Activated naive CD8-positive, alpha-beta T cell treated with anti-CD3 and anti-CD28 coated beads, Interleukin-2, amount 50 U/mL, for 24 hours (primary cell): ENCODE measurements around the gene LRFN2.

Source experiments
- ATAC-seq: fragments of 150-1000 bp; cut with Tn5 transposase; one replicate; pipeline ENCODE4 v1.10.0; 2021
- DNase-seq: peaks from one replicate; pipeline ENCODE4 v3.0.0; 2021
- H3K27ac Mint-ChIP-seq: one replicate; pipeline ENCODE4 v1.8.0; 2021; ENCODE audit warnings: mild to moderate bottlenecking, mixed read lengths
- H3K27me3 Mint-ChIP-seq: one replicate; pipeline ENCODE4 v1.8.0; 2021; ENCODE audit warnings: mixed read lengths
- H3K36me3 Mint-ChIP-seq: one replicate; pipeline ENCODE4 v1.8.0; 2021; ENCODE audit warnings: low read depth, mixed read lengths
- H3K4me1 Mint-ChIP-seq: one replicate; pipeline ENCODE4 v1.8.0; 2021; ENCODE audit warnings: mixed read lengths
- H3K4me3 Mint-ChIP-seq: one replicate; pipeline ENCODE4 v1.8.0; 2021; ENCODE audit warnings: mild to moderate bottlenecking, moderate library complexity, mixed read lengths
- H3K9me3 Mint-ChIP-seq: one replicate; pipeline ENCODE4 v1.8.0; 2021; ENCODE audit warnings: mixed read lengths

The LRFN2 gene

GRCh38 chr6:40398034-40398691 lies 189.0 kb downstream of the LRFN2 start:
- peaks cover 11% of the 10 kb centered on the region for H3K4me1 Mint-ChIP-seq
- DNase-seq: no peak
- no peaks in the 10 kb centered on the region for H3K9me3 Mint-ChIP-seq
- H3K27me3 Mint-ChIP-seq: no peaks in the 10 kb centered on the region
- H3K4me3 Mint-ChIP-seq: no peak overlapping the region
- H3K36me3 Mint-ChIP-seq: no peaks in the 10 kb centered on the region
- H3K27ac Mint-ChIP-seq: no peak overlapping the region
- no peak for ATAC-seq

DNA sequence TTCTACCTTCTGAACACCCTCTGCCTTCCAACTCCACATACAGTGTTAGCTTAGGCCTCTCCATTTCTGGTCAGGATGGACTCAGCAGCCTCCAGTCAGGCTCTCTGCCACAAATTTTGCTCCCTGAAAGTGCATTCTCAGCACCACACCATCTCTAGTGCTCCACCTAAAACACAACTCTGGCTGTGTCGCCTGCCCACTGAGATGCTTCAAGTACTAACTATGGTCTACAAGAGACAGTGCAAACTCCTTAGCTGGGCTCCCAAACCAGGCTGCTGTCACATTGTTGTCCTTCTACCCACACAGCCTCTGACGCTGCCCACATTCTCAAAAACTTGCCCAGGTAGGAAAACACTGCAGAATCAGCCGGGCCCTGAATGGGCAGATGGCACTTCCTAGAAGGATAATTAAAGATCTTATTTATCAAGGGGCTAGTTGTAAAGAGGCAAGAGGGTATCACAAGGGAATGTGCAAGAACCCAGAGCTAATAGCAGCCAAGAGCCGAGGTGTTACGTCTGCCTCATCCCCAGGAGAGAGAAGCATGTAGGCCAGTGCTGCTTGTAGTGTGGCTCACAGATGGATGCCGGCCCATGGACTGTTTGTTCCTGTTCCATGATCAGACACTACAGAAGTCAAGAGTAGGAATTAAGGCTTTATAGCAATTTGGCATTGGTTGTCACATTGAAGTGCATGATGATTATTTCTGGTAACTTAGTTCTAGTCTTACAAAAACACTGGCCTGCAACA lies 189.7 kb downstream of the LRFN2 start:
- DNase-seq (no peak), ATAC-seq (no peak)
- no peaks in the 10 kb centered on the region for H3K36me3 Mint-ChIP-seq
- no peak overlapping the region for H3K4me3 Mint-ChIP-seq
- H3K9me3 Mint-ChIP-seq: no peaks in the 10 kb centered on the region
- no peaks in the 10 kb centered on the region for H3K27me3 Mint-ChIP-seq
- no peak overlapping the region for H3K27ac Mint-ChIP-seq
- H3K4me1 Mint-ChIP-seq: peaks cover 11% of the 10 kb centered on the region

DNA sequence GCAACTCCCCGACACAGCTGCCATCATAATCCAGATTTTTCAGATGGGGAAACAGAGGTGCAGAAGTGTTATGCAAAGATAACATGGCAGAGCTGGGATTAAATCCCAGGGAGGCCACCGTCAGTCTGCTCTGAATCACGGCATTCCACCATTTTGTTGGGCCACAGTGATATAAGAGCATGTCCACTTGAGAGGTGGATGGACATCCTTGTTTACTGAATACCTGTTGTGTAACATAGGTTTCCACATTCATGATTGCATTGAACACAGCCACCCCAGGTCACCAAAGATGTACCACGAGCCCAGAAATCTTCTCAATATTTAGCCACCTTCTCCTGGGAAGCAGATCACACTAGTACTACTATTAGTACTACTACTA lies 191.5 kb downstream of the LRFN2 start:
- no peak overlapping the region for H3K4me3 Mint-ChIP-seq
- DNase-seq (no peak), ATAC-seq (no peak)
- peaks cover 5% of the 10 kb centered on the region for H3K27me3 Mint-ChIP-seq
- no peak overlapping the region for H3K27ac Mint-ChIP-seq
- no peaks in the 10 kb centered on the region for H3K36me3 Mint-ChIP-seq
- peaks cover 11% of the 10 kb centered on the region for H3K4me1 Mint-ChIP-seq
- H3K9me3 Mint-ChIP-seq: no peaks in the 10 kb centered on the region

GRCh38 chr6:40395066-40395697 lies 192.0 kb downstream of the LRFN2 start:
- Mint-ChIP-seq H3K27me3 (peaks cover 8% of the 10 kb centered on the region), H3K4me3 (no peak overlapping the region), H3K4me1 (peaks cover 9% of the 10 kb centered on the region), H3K36me3 (no peaks in the 10 kb centered on the region), H3K9me3 (no peaks in the 10 kb centered on the region), H3K27ac (no peak overlapping the region)
- DNase-seq: no peak
- no peak for ATAC-seq

- no peaks in the 10 kb centered on the region for H3K9me3 Mint-ChIP-seq
- H3K4me1 Mint-ChIP-seq: peaks cover 13% of the 10 kb centered on the region
- no peaks in the 10 kb centered on the region for H3K36me3 Mint-ChIP-seq
- no peak overlapping the region for H3K27ac Mint-ChIP-seq
- H3K4me3 Mint-ChIP-seq: no peak overlapping the region
- H3K27me3 Mint-ChIP-seq: peaks cover 11% of the 10 kb centered on the region
- no peak for ATAC-seq
- no peak for DNase-seq
Measured at GRCh38 chr6:40394381-40394780, 192.8 kb downstream of the LRFN2 start.

- H3K9me3 Mint-ChIP-seq: no peaks in the 10 kb centered on the region
- ATAC-seq (no peak), DNase-seq (no peak)
- no peak overlapping the region for H3K4me3 Mint-ChIP-seq
- H3K4me1 Mint-ChIP-seq: peaks cover 20% of the 10 kb centered on the region
- H3K27ac Mint-ChIP-seq: no peak overlapping the region
- no peaks in the 10 kb centered on the region for H3K36me3 Mint-ChIP-seq
- peaks cover 11% of the 10 kb centered on the region for H3K27me3 Mint-ChIP-seq
Measured at GRCh38 chr6:40393641-40394040, 193.5 kb downstream of the LRFN2 start.

- Mint-ChIP-seq H3K36me3 (no peaks in the 10 kb centered on the region), H3K27ac (no peak overlapping the region), H3K27me3 (peaks cover 13% of the 10 kb centered on the region), H3K9me3 (no peaks in the 10 kb centered on the region), H3K4me3 (no peak overlapping the region), H3K4me1 (peaks cover 27% of the 10 kb centered on the region)
- DNase-seq (no peak), ATAC-seq (no peak)
Measured at GRCh38 chr6:40392589-40392988, 194.6 kb downstream of the LRFN2 start.

- H3K4me3 Mint-ChIP-seq: no peak overlapping the region
- peaks cover 30% of the 10 kb centered on the region for H3K4me1 Mint-ChIP-seq
- H3K27me3 Mint-ChIP-seq: peaks cover 13% of the 10 kb centered on the region
- H3K9me3 Mint-ChIP-seq: no peaks in the 10 kb centered on the region
- H3K36me3 Mint-ChIP-seq: no peaks in the 10 kb centered on the region
- DNase-seq: no peak
- no peak overlapping the region for H3K27ac Mint-ChIP-seq
- ATAC-seq: no peak
Measured at GRCh38 chr6:40391851-40392517, 195.2 kb downstream of the LRFN2 start.

GRCh38 chr6:40391086-40391485 lies 196.1 kb downstream of the LRFN2 start:
- ATAC-seq (no peak), DNase-seq (no peak)
- Mint-ChIP-seq H3K27ac (no peak overlapping the region), H3K36me3 (no peaks in the 10 kb centered on the region), H3K4me1 (peaks cover 33% of the 10 kb centered on the region), H3K27me3 (peaks cover 14% of the 10 kb centered on the region), H3K9me3 (no peaks in the 10 kb centered on the region), H3K4me3 (no peak overlapping the region)

DNA sequence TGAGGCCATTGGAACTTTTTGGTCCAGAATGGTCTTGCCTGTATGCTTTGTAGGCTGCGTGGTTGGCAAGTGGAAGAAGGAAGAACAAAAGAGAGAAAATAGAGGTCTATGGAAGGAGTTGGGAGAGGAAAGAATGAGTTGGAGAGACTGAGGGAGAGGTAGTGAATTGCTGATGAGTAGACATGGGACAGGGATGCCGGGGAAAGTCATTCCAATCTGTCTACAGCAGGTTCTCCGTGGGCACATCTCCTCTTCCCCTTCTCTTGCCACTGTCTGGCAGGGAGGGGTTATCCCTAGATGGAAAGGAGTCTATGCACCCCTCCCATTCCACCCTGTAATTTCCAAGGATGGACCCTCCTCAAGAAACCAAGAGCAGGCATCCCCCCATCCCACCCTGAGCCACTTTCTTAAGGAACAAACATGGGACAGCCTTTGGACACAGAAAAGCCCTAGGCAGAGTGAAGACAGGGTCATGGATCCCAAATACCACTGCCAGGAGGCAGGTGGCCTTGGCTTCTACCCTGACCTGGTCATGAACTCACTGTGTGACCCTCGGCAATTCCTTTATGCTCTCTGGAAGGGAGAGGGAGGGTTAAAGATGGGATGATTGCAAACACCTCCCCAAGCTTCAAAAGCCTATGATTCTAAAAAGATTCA lies 196.9 kb downstream of the LRFN2 start:
- H3K36me3 Mint-ChIP-seq: no peaks in the 10 kb centered on the region
- H3K27ac Mint-ChIP-seq: no peak overlapping the region
- H3K4me3 Mint-ChIP-seq: no peak overlapping the region
- ATAC-seq (no peak), DNase-seq (no peak)
- H3K4me1 Mint-ChIP-seq: peaks cover 33% of the 10 kb centered on the region
- H3K9me3 Mint-ChIP-seq: no peaks in the 10 kb centered on the region
- peaks cover 15% of the 10 kb centered on the region for H3K27me3 Mint-ChIP-seq

- peak; percentile 17 for ATAC-seq
- Mint-ChIP-seq H3K36me3 (no peaks in the 10 kb centered on the region), H3K4me3 (no peak overlapping the region), H3K27me3 (peaks cover 15% of the 10 kb centered on the region), H3K27ac (no peak overlapping the region), H3K4me1 (peaks cover 33% of the 10 kb centered on the region), H3K9me3 (no peaks in the 10 kb centered on the region)
- no peak for DNase-seq
Measured at GRCh38 chr6:40389254-40389653, 197.9 kb downstream of the LRFN2 start.

DNA sequence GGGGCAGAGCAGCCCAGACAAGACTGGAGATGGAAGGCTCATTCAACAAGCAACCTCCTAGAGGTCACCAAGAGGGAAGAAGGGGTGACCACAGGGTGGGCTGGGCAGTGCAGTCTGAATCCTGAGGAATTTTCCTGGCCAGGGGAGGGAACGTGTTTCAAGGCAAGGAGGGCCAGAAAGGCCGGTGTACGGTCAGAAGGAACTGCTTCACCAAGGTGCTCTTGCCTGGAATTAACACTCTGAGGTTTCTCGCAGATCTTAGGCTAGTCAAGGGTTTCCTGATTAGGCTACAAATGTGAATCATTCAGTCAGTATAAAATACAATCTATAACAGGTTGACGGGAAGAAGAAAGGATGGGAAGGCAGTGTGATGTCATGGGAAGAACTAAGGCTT lies 199.3 kb downstream of the LRFN2 start:
- Mint-ChIP-seq H3K4me3 (no peak overlapping the region), H3K27ac (no peak overlapping the region), H3K9me3 (no peaks in the 10 kb centered on the region), H3K27me3 (peaks cover 15% of the 10 kb centered on the region), H3K36me3 (no peaks in the 10 kb centered on the region), H3K4me1 (peaks cover 33% of the 10 kb centered on the region)
- ATAC-seq: no peak
- DNase-seq: no peak

DNA sequence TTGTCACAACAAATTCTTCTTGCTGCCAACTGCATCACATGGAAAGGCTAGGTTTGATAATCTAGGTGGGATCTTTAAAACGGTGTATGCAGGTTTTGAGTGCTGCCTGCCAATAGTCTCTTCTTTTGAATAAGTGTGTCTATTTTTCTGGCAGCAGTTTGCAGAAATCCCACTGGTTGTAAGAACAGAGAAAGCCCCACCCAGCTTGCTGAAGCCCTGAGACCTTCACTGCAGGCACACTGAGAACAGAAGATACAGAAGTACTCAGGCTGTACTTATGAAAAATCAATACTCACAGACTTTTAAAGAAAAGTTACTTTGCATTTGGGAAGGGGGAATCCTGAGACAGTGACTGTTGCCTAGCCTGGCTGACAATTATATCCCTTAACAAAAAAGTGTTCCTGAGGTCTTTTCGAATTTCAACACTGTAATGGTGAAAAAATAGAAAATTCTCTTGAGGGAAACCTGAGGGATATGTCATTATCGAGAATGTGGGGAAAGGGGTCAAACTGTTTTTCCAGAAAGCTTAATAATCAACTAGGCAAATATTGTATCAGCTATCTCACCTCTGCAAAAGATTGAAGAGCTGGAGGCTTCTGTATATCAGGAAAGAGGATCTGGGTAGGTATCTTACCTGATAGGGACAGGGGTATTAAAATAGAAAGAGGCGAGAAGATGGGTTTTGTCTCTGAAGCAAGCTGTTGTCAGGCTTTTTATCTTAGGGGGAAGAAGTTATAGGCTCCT lies 199.9 kb downstream of the LRFN2 start:
- no peaks in the 10 kb centered on the region for H3K36me3 Mint-ChIP-seq
- H3K4me1 Mint-ChIP-seq: peaks cover 33% of the 10 kb centered on the region
- DNase-seq: no peak
- ATAC-seq: no peak
- no peak overlapping the region for H3K4me3 Mint-ChIP-seq
- no peak overlapping the region for H3K27ac Mint-ChIP-seq
- peaks cover 15% of the 10 kb centered on the region for H3K27me3 Mint-ChIP-seq
- no peaks in the 10 kb centered on the region for H3K9me3 Mint-ChIP-seq

- Mint-ChIP-seq H3K27me3 (peaks cover 14% of the 10 kb centered on the region), H3K36me3 (no peaks in the 10 kb centered on the region), H3K4me1 (peaks cover 30% of the 10 kb centered on the region), H3K4me3 (no peak overlapping the region), H3K9me3 (no peaks in the 10 kb centered on the region), H3K27ac (no peak overlapping the region)
- DNase-seq (no peak), ATAC-seq (no peak)
Measured at GRCh38 chr6:40386200-40386599, 201.0 kb downstream of the LRFN2 start.
